K562 (cell line): ENCODE results near the gene GLIPR1.

Experiments
- MLX ChIP-seq, 2 experiments: fragments of 450-650 bp in 1 of 2; sonication (generic) in 1 of 2; formaldehyde crosslinking; conservative IDR thresholded peaks; 2 replicates each; pipeline versions ENCODE4 v1.4.0 to v1.8.1; 2020 to 2022; ENCODE audit warnings: mild to moderate bottlenecking in 1 of 2, missing genetic modification reagents in 1 of 2
- SOX6 ChIP-seq: fragments of 450-650 bp; IDR thresholded peaks from 2 replicates; pipeline ENCODE4 v1.6.1; 2014; ENCODE audit warnings: mild to moderate bottlenecking
- SP2 ChIP-seq: IDR thresholded peaks from 2 replicates; pipeline ENCODE4 v1.6.1; 2011; ENCODE audit warnings: mild to moderate bottlenecking, low read depth, low read length, moderate library complexity; ENCODE audit not compliant: poor library complexity, severe bottlenecking; ENCODE audit errors: extremely low read depth
- USF1 ChIP-seq: sonication (generic); formaldehyde crosslinking; IDR thresholded peaks from 2 replicates; pipeline ENCODE4 v1.9.0; 2022; ENCODE audit warnings: mild to moderate bottlenecking, missing genetic modification reagents
- ZNF217 ChIP-seq: sonication (generic); formaldehyde crosslinking; IDR thresholded peaks from 2 replicates; pipeline ENCODE4 v1.8.0; 2022; ENCODE audit warnings: mild to moderate bottlenecking, missing genetic modification reagents

- no peak for TF ChIP-seq USF1
- TF ChIP-seq MLX (CRISPR knock-in tag; conservative IDR thresholded peaks at IDR 0.05), result no peak
- TF ChIP-seq SP2, result no peak
- TF ChIP-seq SOX6, result no peak
- TF ChIP-seq ZNF217 (CRISPR knock-in tag), result no peak
Measured at GRCh38 chr12:75525263-75525662, 44.7 kb downstream of the GLIPR1 start.
